ENCODE results near the gene UPF3B. TPM values are rescaled to one million over a fixed set of nuclear protein-coding genes. Genes with fewer than 3 reads are reported as not detected.

UPF3B gene, protein sequence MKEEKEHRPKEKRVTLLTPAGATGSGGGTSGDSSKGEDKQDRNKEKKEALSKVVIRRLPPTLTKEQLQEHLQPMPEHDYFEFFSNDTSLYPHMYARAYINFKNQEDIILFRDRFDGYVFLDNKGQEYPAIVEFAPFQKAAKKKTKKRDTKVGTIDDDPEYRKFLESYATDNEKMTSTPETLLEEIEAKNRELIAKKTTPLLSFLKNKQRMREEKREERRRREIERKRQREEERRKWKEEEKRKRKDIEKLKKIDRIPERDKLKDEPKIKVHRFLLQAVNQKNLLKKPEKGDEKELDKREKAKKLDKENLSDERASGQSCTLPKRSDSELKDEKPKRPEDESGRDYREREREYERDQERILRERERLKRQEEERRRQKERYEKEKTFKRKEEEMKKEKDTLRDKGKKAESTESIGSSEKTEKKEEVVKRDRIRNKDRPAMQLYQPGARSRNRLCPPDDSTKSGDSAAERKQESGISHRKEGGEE
- total RNA-seq (2.3 and 3.1 TPM in 2 replicates), polyA plus RNA-seq (8.1 and 8.8 TPM in 2 replicates), polyA minus RNA-seq (ENCODE audit: low replicate concordance) (not detected in 2 replicates)
- polyA plus RNA-seq (2012), result 9.4 and 9.9 TPM in 2 replicates

DNA sequence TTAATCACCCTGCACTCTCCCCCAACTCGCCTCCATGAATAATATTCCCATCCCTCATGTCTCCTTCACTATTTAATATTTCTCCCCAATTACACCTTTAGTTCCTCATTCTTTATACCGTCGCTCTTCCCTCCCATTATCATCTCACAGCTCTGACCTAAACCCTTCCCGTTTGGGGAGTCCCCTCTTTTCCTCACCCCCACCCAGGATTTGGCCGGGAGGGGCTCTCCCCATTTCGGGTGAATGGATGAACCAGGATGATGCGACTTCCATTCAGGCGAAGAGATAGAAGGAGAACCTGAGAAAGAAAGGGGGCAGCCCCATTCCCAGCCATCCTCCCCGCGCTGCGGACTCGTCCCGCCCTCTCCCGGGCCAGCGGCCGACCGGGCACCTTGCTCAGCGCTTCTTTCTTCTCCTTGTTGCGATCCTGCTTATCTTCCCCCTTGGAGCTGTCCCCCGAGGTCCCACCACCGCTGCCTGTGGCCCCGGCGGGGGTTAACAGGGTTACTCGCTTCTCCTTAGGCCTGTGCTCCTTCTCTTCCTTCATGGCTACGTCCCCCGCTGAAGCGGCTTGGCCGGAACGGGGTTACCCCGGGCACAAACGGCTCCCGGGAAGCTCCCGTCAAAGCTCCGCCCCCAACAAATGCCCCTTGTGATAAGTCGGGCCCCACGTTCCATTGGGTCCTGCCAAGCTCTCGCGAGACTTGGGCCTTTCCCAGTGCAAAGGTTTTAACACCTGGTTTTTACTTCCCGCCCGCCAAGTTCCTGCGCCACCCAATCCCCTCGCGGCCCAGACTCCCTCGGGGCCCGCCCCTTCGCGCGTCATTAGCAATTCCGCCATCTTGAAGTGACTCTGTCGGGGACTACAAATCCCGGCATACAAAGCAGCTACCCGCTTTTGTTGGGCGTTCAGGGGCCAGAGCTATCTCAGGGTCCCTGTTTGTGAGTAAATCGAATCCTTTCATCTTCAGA lies at the start of gene UPF3B:
UPF3B (minus strand) TSS at position 582 of the 972 bp plus-strand sequence; CDS start at position 547, 35 bp downstream.
- H3K36me3 ChIP-seq (ENCODE audit: control insufficient read depth, insufficient read depth, low read length), result no peaks in the 10 kb centered on the region
- no peak for TF ChIP-seq EZH2 (IDR thresholded peaks at IDR 0.05; ENCODE audit: low read length, missing control alignments)
- TF ChIP-seq, protein P1, sequence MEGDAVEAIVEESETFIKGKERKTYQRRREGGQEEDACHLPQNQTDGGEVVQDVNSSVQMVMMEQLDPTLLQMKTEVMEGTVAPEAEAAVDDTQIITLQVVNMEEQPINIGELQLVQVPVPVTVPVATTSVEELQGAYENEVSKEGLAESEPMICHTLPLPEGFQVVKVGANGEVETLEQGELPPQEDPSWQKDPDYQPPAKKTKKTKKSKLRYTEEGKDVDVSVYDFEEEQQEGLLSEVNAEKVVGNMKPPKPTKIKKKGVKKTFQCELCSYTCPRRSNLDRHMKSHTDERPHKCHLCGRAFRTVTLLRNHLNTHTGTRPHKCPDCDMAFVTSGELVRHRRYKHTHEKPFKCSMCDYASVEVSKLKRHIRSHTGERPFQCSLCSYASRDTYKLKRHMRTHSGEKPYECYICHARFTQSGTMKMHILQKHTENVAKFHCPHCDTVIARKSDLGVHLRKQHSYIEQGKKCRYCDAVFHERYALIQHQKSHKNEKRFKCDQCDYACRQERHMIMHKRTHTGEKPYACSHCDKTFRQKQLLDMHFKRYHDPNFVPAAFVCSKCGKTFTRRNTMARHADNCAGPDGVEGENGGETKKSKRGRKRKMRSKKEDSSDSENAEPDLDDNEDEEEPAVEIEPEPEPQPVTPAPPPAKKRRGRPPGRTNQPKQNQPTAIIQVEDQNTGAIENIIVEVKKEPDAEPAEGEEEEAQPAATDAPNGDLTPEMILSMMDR (conservative IDR thresholded peaks at IDR 0.05 in 1 of 2, IDR thresholded peaks at IDR 0.05 in 1 of 2; ENCODE audit: low read depth in 1 of 2, low read length in 2 of 2), result no peak
- peak; percentile 98 for DNase-seq (ENCODE audit: low read depth in 2 of 2)
- H2AFZ ChIP-seq (ENCODE audit: low read length), result peak within 1 kb of the TSS; percentile 76
- H3K27ac ChIP-seq (ENCODE audit: insufficient read depth, low read length), result peak within 1 kb of the TSS; percentile 82
- H3K9me3 ChIP-seq (ENCODE audit: control insufficient read depth, insufficient read depth, low read depth, low read length), result no peaks in the 10 kb centered on the region
- peak within 1 kb of the TSS; percentile 75 for H3K4me2 ChIP-seq (ENCODE audit: extremely low read depth, insufficient read depth, low read length)
- H3K4me1 ChIP-seq (ENCODE audit: control insufficient read depth, extremely low read depth, insufficient read depth, low read length), result no peaks in the 10 kb centered on the region
- H3K9ac ChIP-seq (ENCODE audit: insufficient read depth, low read length), result peak within 1 kb of the TSS; percentile 78
- H3K79me2 ChIP-seq (ENCODE audit: control insufficient read depth, insufficient read depth, low read length), result peaks cover 10% of the 10 kb centered on the region
- no peaks in the 10 kb centered on the region for H3K27me3 ChIP-seq (ENCODE audit: control insufficient read depth, insufficient read depth, low read length)
- peak within 1 kb of the TSS; percentile 71 to 84 (median 75) for H3K4me3 ChIP-seq (replicated peaks in 1 of 4; ENCODE audit: control extremely low read depth in 1 of 4, insufficient read depth in 1 of 4, low read depth in 3 of 4, low read length in 4 of 4)
- H4K20me1 ChIP-seq (ENCODE audit: control insufficient read depth, extremely low read depth, insufficient read depth, low read length), result no peaks in the 10 kb centered on the region

GRCh38 chrX:119900976-119901375 lies 48.2 kb upstream of the UPF3B start:
- Histone ChIP-seq H3K36me3 (ENCODE audit: control insufficient read depth, insufficient read depth, low read length) (no peaks in the 10 kb centered on the region), H3K9ac (ENCODE audit: insufficient read depth, low read length) (no peak overlapping the region), H3K4me1 (ENCODE audit: control insufficient read depth, extremely low read depth, insufficient read depth, low read length) (no peaks in the 10 kb centered on the region), H3K27me3 (ENCODE audit: control insufficient read depth, insufficient read depth, low read length) (no peaks in the 10 kb centered on the region), H3K9me3 (ENCODE audit: control insufficient read depth, insufficient read depth, low read depth, low read length) (no peaks in the 10 kb centered on the region), H3K79me2 (ENCODE audit: control insufficient read depth, insufficient read depth, low read length) (no peaks in the 10 kb centered on the region), H3K4me2 (ENCODE audit: extremely low read depth, insufficient read depth, low read length) (no peak overlapping the region), H2AFZ (ENCODE audit: low read length) (no peak overlapping the region), H3K27ac (ENCODE audit: insufficient read depth, low read length) (no peak overlapping the region), H3K4me3 (replicated peaks in 1 of 4; ENCODE audit: control extremely low read depth in 1 of 4, insufficient read depth in 1 of 4, low read depth in 3 of 4, low read length in 4 of 4) (no peak overlapping the region), H4K20me1 (ENCODE audit: control insufficient read depth, extremely low read depth, insufficient read depth, low read length) (no peaks in the 10 kb centered on the region)
- DNase-seq (ENCODE audit: low read depth in 2 of 2), result no peak
- TF ChIP-seq, protein P1 (conservative IDR thresholded peaks at IDR 0.05 in 1 of 2, IDR thresholded peaks at IDR 0.05 in 1 of 2; ENCODE audit: low read depth in 1 of 2, low read length in 2 of 2), result no peak
- TF ChIP-seq EZH2 (IDR thresholded peaks at IDR 0.05; ENCODE audit: low read length, missing control alignments), result no peak

DNA sequence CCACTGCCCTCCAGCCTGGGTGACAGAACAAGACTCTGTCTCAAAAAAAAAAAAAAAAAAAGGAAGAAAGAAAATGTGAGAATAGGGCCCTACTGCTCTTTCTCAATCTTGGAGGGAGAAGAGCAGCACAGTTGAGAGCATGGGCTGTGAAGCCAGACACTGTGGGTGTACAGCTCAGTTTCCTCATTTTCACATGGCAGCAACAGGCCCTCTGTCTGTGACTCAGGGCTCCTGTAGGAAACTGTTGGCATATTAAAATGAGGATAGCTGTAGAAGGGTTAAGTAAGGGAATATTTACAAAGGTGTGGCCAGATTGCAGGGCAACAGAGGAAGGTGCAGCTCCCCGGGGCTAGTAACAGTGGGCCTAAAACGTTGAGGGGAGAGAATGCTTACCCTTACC lies 46.4 kb upstream of the UPF3B start:
- H3K36me3 ChIP-seq (ENCODE audit: control insufficient read depth, insufficient read depth, low read length), result no peaks in the 10 kb centered on the region
- H3K4me3 ChIP-seq (replicated peaks in 1 of 4; ENCODE audit: control extremely low read depth in 1 of 4, insufficient read depth in 1 of 4, low read depth in 3 of 4, low read length in 4 of 4), result no peak overlapping the region
- no peak overlapping the region for H2AFZ ChIP-seq (ENCODE audit: low read length)
- TF ChIP-seq, protein P1 (conservative IDR thresholded peaks at IDR 0.05 in 1 of 2, IDR thresholded peaks at IDR 0.05 in 1 of 2; ENCODE audit: low read depth in 1 of 2, low read length in 2 of 2), result no peak
- no peak for TF ChIP-seq EZH2 (IDR thresholded peaks at IDR 0.05; ENCODE audit: low read length, missing control alignments)
- H3K27ac ChIP-seq (ENCODE audit: insufficient read depth, low read length), result no peak overlapping the region
- H3K27me3 ChIP-seq (ENCODE audit: control insufficient read depth, insufficient read depth, low read length), result no peaks in the 10 kb centered on the region
- H3K79me2 ChIP-seq (ENCODE audit: control insufficient read depth, insufficient read depth, low read length), result no peaks in the 10 kb centered on the region
- no peak overlapping the region for H3K9ac ChIP-seq (ENCODE audit: insufficient read depth, low read length)
- H3K9me3 ChIP-seq (ENCODE audit: control insufficient read depth, insufficient read depth, low read depth, low read length), result no peaks in the 10 kb centered on the region
- H3K4me1 ChIP-seq (ENCODE audit: control insufficient read depth, extremely low read depth, insufficient read depth, low read length), result no peaks in the 10 kb centered on the region
- DNase-seq (ENCODE audit: low read depth in 2 of 2), result no peak
- H3K4me2 ChIP-seq (ENCODE audit: extremely low read depth, insufficient read depth, low read length), result no peak overlapping the region
- no peaks in the 10 kb centered on the region for H4K20me1 ChIP-seq (ENCODE audit: control insufficient read depth, extremely low read depth, insufficient read depth, low read length)

Measured in fibroblast of lung (primary cell).